Measurements from ENCODE around the gene GSAP.
A peak's percentile ranks its signal among the peaks of the same experiment; 100 is the strongest.
"Not testable (repeated sequence)": the region's sequence is repeated elsewhere in the genome, so short reads cannot be mapped to it uniquely, and the experiment has no call there.

Gene GSAP

DNA sequence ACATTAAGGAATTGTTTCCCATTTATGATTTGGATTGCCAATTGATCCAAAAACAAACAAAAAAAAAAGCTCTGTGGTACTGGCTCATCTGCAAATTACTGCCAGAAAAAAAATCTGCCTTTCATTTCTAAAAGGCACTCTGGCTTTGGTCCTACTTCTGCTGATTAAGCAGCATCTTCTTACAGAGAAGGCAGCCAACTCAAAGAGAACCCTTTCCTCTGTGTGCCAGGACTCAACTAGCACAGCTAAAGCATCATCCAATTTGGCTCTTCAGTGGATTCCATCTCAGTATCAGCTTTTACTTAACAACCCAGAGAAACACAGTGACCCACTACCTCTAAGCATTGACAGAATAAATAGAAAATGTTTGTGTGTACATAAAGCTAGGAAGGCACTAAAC is 80.6 kb downstream of the GSAP start:
- no peak overlapping the region for H3K27ac ChIP-seq
- H3K4me1 ChIP-seq (ENCODE audit: low read depth, poor library complexity, severe bottlenecking) = peaks cover 13% of the 10 kb centered on the region
- H3K36me3 ChIP-seq (ENCODE audit: insufficient read depth) = no peaks in the 10 kb centered on the region
- TF ChIP-seq, protein P1, sequence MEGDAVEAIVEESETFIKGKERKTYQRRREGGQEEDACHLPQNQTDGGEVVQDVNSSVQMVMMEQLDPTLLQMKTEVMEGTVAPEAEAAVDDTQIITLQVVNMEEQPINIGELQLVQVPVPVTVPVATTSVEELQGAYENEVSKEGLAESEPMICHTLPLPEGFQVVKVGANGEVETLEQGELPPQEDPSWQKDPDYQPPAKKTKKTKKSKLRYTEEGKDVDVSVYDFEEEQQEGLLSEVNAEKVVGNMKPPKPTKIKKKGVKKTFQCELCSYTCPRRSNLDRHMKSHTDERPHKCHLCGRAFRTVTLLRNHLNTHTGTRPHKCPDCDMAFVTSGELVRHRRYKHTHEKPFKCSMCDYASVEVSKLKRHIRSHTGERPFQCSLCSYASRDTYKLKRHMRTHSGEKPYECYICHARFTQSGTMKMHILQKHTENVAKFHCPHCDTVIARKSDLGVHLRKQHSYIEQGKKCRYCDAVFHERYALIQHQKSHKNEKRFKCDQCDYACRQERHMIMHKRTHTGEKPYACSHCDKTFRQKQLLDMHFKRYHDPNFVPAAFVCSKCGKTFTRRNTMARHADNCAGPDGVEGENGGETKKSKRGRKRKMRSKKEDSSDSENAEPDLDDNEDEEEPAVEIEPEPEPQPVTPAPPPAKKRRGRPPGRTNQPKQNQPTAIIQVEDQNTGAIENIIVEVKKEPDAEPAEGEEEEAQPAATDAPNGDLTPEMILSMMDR (conservative IDR thresholded peaks at IDR 0.05; ENCODE audit: low read depth, low read length) = no peak
- H2AFZ ChIP-seq (ENCODE audit: low read depth) = no peak overlapping the region
- no peaks in the 10 kb centered on the region for H3K79me2 ChIP-seq (ENCODE audit: insufficient read depth, low read depth)
- H3K27me3 ChIP-seq (ENCODE audit: insufficient read depth, low read depth) = no peaks in the 10 kb centered on the region
- H3K9ac ChIP-seq = no peak overlapping the region
- no peak overlapping the region for H3K4me2 ChIP-seq
- no peaks in the 10 kb centered on the region for H4K20me1 ChIP-seq (ENCODE audit: insufficient read depth)
- H3K4me3 ChIP-seq (IDR thresholded peaks at IDR 0.05; ENCODE audit: insufficient read depth, low read depth, low read length) = no peak overlapping the region

DNA sequence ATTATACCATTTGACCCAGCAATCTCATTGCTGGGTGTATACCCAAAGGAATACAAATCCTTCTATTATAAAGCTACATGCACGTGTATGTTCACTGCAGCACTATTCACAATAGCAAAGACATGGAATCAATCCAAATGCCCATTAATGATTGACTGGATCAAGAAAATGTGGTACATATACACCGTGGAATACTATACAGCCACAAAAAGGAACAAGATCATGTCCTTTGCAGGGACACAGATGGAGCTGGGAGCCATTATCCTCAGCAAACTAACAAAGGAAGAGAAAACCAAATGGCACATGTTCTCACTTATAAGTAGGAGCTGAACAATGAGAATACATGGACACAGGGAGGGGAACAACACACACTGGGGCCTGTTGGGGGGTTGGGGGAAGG is 82.1 kb downstream of the GSAP start:
- not testable (repeated sequence) for H3K79me2 ChIP-seq (ENCODE audit: insufficient read depth, low read depth); H3K4me2 ChIP-seq; H4K20me1 ChIP-seq (ENCODE audit: insufficient read depth); H3K9ac ChIP-seq; H2AFZ ChIP-seq (ENCODE audit: low read depth); H3K4me3 ChIP-seq (IDR thresholded peaks at IDR 0.05; ENCODE audit: insufficient read depth, low read depth, low read length); H3K36me3 ChIP-seq (ENCODE audit: insufficient read depth); H3K27me3 ChIP-seq (ENCODE audit: insufficient read depth, low read depth); H3K27ac ChIP-seq
- H3K4me1 ChIP-seq (ENCODE audit: low read depth, poor library complexity, severe bottlenecking) = peaks cover 21% of the 10 kb centered on the region

DNA sequence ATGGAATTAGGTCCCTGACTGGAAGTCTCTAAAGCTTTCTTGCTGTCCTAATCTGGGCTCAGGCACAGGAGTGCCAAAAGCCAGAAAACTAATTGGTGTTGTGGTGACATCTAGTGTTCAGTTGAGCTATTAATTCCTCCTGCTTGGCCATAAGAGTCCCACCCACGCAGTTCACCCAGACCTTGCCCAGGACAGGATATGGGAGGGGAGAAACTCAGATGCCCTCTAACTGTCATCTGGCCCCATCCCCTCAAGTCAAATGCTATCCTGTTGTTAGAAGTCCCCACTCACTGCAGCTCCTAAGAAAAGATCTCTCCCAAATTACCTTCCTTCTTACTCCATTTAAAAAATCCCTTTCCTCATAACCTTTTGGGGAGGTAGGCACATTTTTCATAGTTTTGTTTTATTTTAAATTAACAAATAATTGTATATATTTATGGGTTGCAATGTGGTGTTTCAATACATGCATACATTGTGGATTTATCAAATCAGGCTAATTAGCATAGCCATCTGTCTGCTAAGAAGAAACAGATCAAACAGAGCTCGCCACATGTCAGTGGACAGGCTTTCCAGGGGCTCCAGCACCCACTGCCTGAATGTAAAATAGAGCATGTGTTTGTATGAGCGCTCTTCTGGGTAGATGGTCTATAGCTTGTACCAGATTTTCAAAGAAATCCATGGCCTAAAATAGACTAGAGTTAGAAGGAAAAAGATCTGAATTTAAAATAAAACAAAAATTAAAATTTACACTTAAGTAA is 84.0 kb downstream of the GSAP start:
- no peak overlapping the region for H3K4me3 ChIP-seq (IDR thresholded peaks at IDR 0.05; ENCODE audit: insufficient read depth, low read depth, low read length)
- no peak overlapping the region for H3K4me2 ChIP-seq
- TF ChIP-seq, protein P1 (conservative IDR thresholded peaks at IDR 0.05; ENCODE audit: low read depth, low read length) = peak; percentile 78
- no peak overlapping the region for H2AFZ ChIP-seq (ENCODE audit: low read depth)
- H4K20me1 ChIP-seq (ENCODE audit: insufficient read depth) = no peaks in the 10 kb centered on the region
- H3K27me3 ChIP-seq (ENCODE audit: insufficient read depth, low read depth) = no peaks in the 10 kb centered on the region
- H3K4me1 ChIP-seq (ENCODE audit: low read depth, poor library complexity, severe bottlenecking) = peaks cover 40% of the 10 kb centered on the region
- no peaks in the 10 kb centered on the region for H3K79me2 ChIP-seq (ENCODE audit: insufficient read depth, low read depth)
- H3K9ac ChIP-seq = no peak overlapping the region
- H3K36me3 ChIP-seq (ENCODE audit: insufficient read depth) = no peaks in the 10 kb centered on the region
- H3K27ac ChIP-seq = no peak overlapping the region

DNA sequence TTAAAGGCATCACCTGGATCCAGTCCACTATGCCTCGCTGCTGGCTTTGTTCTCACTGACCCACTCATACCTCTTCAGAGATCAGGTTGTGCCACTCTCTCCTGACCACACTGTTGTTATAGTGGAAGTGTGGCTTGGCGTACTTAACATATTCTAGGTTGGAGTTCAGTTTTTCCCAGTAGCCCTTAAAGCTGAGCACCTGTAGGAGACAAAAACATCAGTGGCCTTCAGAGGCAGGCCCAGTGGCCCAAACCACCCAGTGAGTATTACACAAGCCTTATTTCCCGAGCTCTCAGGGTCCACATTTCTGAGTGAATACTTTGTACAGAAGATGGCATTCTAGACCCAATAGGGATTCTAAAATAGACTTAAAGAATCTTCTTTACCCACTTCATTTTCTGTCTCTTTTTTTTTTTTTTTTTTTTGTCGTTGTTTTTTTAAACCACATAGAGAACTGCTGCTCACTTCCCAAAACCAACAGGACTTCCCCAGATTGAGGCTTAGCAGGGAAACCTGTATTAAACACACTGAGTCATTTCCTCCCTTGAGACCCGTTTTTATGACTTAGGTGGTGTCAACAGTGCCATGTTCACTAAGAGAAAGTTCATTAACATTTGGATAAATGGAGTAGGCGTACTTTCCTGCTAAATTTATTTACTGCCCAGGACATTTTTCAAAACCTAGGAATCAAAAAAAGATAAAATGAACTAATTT is 85.8 kb downstream of the GSAP start:
- Histone ChIP-seq H3K9ac (no peak overlapping the region), H3K4me2 (no peak overlapping the region), H3K27me3 (ENCODE audit: insufficient read depth, low read depth) (no peaks in the 10 kb centered on the region), H2AFZ (ENCODE audit: low read depth) (no peak overlapping the region), H3K27ac (no peak overlapping the region), H3K36me3 (ENCODE audit: insufficient read depth) (no peaks in the 10 kb centered on the region), H4K20me1 (ENCODE audit: insufficient read depth) (no peaks in the 10 kb centered on the region), H3K4me1 (ENCODE audit: low read depth, poor library complexity, severe bottlenecking) (peaks cover 40% of the 10 kb centered on the region), H3K79me2 (ENCODE audit: insufficient read depth, low read depth) (no peaks in the 10 kb centered on the region), H3K4me3 (IDR thresholded peaks at IDR 0.05; ENCODE audit: insufficient read depth, low read depth, low read length) (no peak overlapping the region)
- TF ChIP-seq, protein P1 (conservative IDR thresholded peaks at IDR 0.05; ENCODE audit: low read depth, low read length) = no peak
